HepG2 (cell line): ENCODE results near the gene EGF. TPM values are rescaled to one million over a fixed set of nuclear protein-coding genes. Genes with fewer than 3 reads are reported as not detected.

ENCODE experiments used
- ATAC-seq: fragments of 200-7000 bp; cut with Tn5 transposase; 3 replicates; pipeline ENCODE4 v1.9.1; 2020; ENCODE audit warnings: mild to moderate bottlenecking, moderate library complexity
- BruUV-seq: library from RNA; stranded (reverse); fragments of 400-500 nt; replicated peaks from 2 replicates; lab custom pipeline; 2021; lab: Mats Ljungman, UMichigan
- CTCF ChIA-PET: fragments of 300-600 bp; formaldehyde crosslinking; extraction: SDS; loops from one replicate; lab custom pipeline; 2021; ENCODE audit warnings: low total read pairs, inconsistent platforms, low intra/inter-chr PET ratio; lab: Yijun Ruan, JAX
- POLR2A ChIA-PET: fragments of 350-600 bp; sonication (Branson Sonifier 250); formaldehyde crosslinking; loops from one replicate; lab custom pipeline; 2020; ENCODE audit warnings: antibody characterized with exemption, inconsistent platforms; lab: Yijun Ruan, JAX
- DNase-seq: peaks from one replicate; pipeline ENCODE4 v3.0.0-alpha.2; 2015; ENCODE audit warnings: low spot score
- FAIRE-seq: peaks from 3 replicates; lab custom pipeline; 2011; peaks lifted over from hg19 to GRCh38; lab: Jason Lieb, UNC
- H2AFZ ChIP-seq: one replicate; pipeline ENCODE4 v1.6.1; 2011; ENCODE audit warnings: low read length, inconsistent platforms
- H3K27ac ChIP-seq: fragments of 300-600 bp; 3 replicates; pipeline ENCODE4 v1.8.0; 2011; ENCODE audit warnings: mixed run types, mild to moderate bottlenecking, mixed read lengths, low read length, inconsistent platforms; ENCODE audit not compliant: insufficient read depth; ENCODE audit errors: extremely low read length
- H3K27me3 ChIP-seq, 2 experiments: fragments of 200-600 bp in 1 of 2; 2 replicates in 1 of 2; 3 replicates in 1 of 2; pipeline versions ENCODE4 v1.6.0 to v1.8.0; 2011; ENCODE audit warnings: low read length in 2 of 2, mild to moderate bottlenecking in 2 of 2, moderate library complexity in 2 of 2, inconsistent platforms in 1 of 2; ENCODE audit not compliant: insufficient read depth in 2 of 2, control insufficient read depth in 1 of 2
- H3K36me3 ChIP-seq, 2 experiments: fragments of 200-600 bp in 1 of 2; replicated peaks in 1 of 2; 2 replicates in 1 of 2; 3 replicates in 1 of 2; pipeline versions ENCODE4 v1.5.1 to v1.8.0; 2011; ENCODE audit warnings: low read length in 2 of 2, inconsistent platforms in 1 of 2; ENCODE audit not compliant: insufficient read depth in 2 of 2, control insufficient read depth in 1 of 2
- H3K4me1 ChIP-seq: 2 replicates; pipeline ENCODE4 v1.5.1; 2012; ENCODE audit warnings: low read length, inconsistent platforms; ENCODE audit not compliant: insufficient read depth
- H3K4me2 ChIP-seq: 2 replicates; pipeline ENCODE4 v1.6.0; 2011; ENCODE audit warnings: low read depth, low read length, inconsistent platforms
- H3K4me3 ChIP-seq, 3 experiments: fragments of 200-600 bp in 1 of 3; sonication (generic), shearing (Covaris generic) in 1 of 3; replicated peaks in 1 of 3; 2 replicates each; pipeline ENCODE4 v1.5.1; 2011 to 2016; ENCODE audit warnings: low read length in 3 of 3, inconsistent platforms in 2 of 3, low read depth in 2 of 3, mild to moderate bottlenecking in 2 of 3, control low read depth in 1 of 3, mixed read lengths in 1 of 3; ENCODE audit not compliant: insufficient read depth in 1 of 3
- H3K79me2 ChIP-seq: one replicate; pipeline ENCODE4 v1.6.1; 2011; ENCODE audit warnings: low read length, inconsistent platforms; ENCODE audit not compliant: insufficient read depth
- H3K9ac ChIP-seq: 2 replicates; pipeline ENCODE4 v1.6.0; 2011; ENCODE audit warnings: mild to moderate bottlenecking, low read depth, low read length, inconsistent platforms; ENCODE audit not compliant: insufficient read depth
- H3K9me3 ChIP-seq: 2 replicates; pipeline ENCODE4 v1.5.1; 2012; ENCODE audit warnings: mild to moderate bottlenecking, low read length
- H4K20me1 ChIP-seq: 2 replicates; pipeline ENCODE4 v1.6.0; 2011; ENCODE audit warnings: inconsistent platforms, mild to moderate bottlenecking, low read length, moderate library complexity; ENCODE audit not compliant: insufficient read depth
- GLMP ChIP-seq: sonication (generic); formaldehyde crosslinking; IDR thresholded peaks from 2 replicates; pipeline ENCODE4 v1.9.0; 2021; ENCODE audit warnings: missing genetic modification reagents, mild to moderate bottlenecking, borderline replicate concordance
- IRF1 ChIP-seq: sonication (generic); formaldehyde crosslinking; IDR thresholded peaks from 2 replicates; pipeline ENCODE4 v1.4.0; 2020; ENCODE audit warnings: low read depth, mild to moderate bottlenecking, missing genetic modification reagents
- NKX3-1 ChIP-seq: sonication (generic); formaldehyde crosslinking; IDR thresholded peaks from 2 replicates; pipeline ENCODE4 v1.5.0; 2020; ENCODE audit warnings: missing genetic modification reagents
- PHF21A ChIP-seq: sonication (generic); formaldehyde crosslinking; IDR thresholded peaks from 2 replicates; pipeline ENCODE4 v1.5.0; 2020; ENCODE audit warnings: mild to moderate bottlenecking, missing genetic modification reagents
- RBM39 ChIP-seq: fragments of 200-400 bp; formaldehyde crosslinking; IDR thresholded peaks from one replicate; pipeline ENCODE4 v1.6.1; 2018; ENCODE audit warnings: antibody characterized with exemption, mild to moderate bottlenecking, low read depth, low read length; ENCODE audit not compliant: poor library complexity, severe bottlenecking
- ZBTB4 ChIP-seq: sonication (generic); formaldehyde crosslinking; IDR thresholded peaks from 2 replicates; pipeline ENCODE4 v1.4.0; 2020; ENCODE audit warnings: missing genetic modification reagents, mild to moderate bottlenecking, borderline replicate concordance
- ZNF335 ChIP-seq: sonication (generic); formaldehyde crosslinking; IDR thresholded peaks from 2 replicates; pipeline ENCODE4 v1.4.0; 2020; ENCODE audit warnings: missing genetic modification reagents
- ZNF382 ChIP-seq: sonication (generic); formaldehyde crosslinking; IDR thresholded peaks from 2 replicates; pipeline ENCODE4 v1.5.0; 2020; ENCODE audit warnings: missing genetic modification reagents, mild to moderate bottlenecking, borderline replicate concordance
- ZNF605 ChIP-seq: sonication (generic); formaldehyde crosslinking; IDR thresholded peaks from 2 replicates; pipeline ENCODE4 v1.8.0; 2022; ENCODE audit warnings: mild to moderate bottlenecking, missing genetic modification reagents
- WGBS: methylation state at CpG from one replicate; pipeline ENCODE4 v1.1.6; 2017; ENCODE audit warnings: low lambda C conversion rate; 5-methylcytosine and 5-hydroxymethylcytosine counted together
- in situ Hi-C: cut with HindIII; loops from 2 replicates; pipeline ENCODE4 v1.10.0; 2017; ENCODE audit warnings: low pct_unique_long_range_greater_than_20kb; ENCODE audit not compliant: extremely low pct_ligation_motif_present
- intact Hi-C: fragments of 100-400 bp; cut with micrococcal nuclease; formaldehyde crosslinking; loops from one replicate; pipeline ENCODE4 v1.10.0; 2022; ENCODE audit not compliant: unreplicated experiment
- polyA plus RNA-seq, 8 experiments: library from polyadenylated mRNA; depleted of rRNA in 3 of 8; stranded (reverse) in 7 of 8; unstranded in 1 of 8; fragments of >200 nt; fragmentation: Illumina TruSeq in 4 of 8; extraction: Trizol in 4 of 8; gene quantifications; 2 replicates each; pipeline versions ENCODE4 v1.2.1 to v1.2.3, GENCODE V29; 2011 to 2016; ENCODE audit warnings: low read depth in 4 of 8, missing spikeins in 1 of 8, mixed read lengths in 1 of 8; ENCODE audit not compliant: insufficient read depth in 1 of 8
- total RNA-seq, 5 experiments: library from RNA; depleted of rRNA; stranded (reverse); fragments of >200 nt; fragmentation: Illumina TruSeq; extraction: Trizol; gene quantifications; 2 replicates each; pipeline ENCODE4 v1.2.3, GENCODE V29; 2016; ENCODE audit warnings: low read depth in 1 of 5
- TF ChIP-seq, protein P1 (sequence below): sonication (generic); formaldehyde crosslinking; IDR thresholded peaks from 2 replicates; pipeline ENCODE4 v1.5.1; 2020; ENCODE audit warnings: mild to moderate bottlenecking, missing genetic modification reagents, moderate library complexity

Gene EGF
- total and polyA plus RNA-seq, 2 of the 13 experiments (the other 11 are each of a cell fraction or from before 2014, with no cell fraction given): 0.07 to 0.08 TPM

DNA sequence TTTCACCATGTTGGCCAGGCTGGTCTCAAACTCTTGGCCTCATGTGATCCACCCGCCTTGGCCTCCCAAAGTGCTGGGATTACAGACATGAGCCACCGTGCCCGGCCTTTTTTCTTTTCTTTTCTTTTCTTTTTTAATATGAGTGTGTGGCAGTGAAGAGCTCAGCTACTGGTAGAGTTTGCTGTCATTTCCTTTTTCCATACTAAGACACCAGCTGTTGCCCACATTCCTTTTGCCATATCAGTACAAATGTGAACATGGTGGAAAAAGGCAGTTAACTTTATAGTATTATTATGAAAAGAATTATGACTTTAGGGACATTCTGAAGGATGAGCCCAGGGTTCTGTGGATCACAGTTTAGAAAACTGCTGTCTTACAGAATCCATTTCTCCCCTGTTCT is 69.8 kb downstream of the EGF start (continued):
- TF ChIP-seq ZBTB4: no peak
- no peak for TF ChIP-seq PHF21A (CRISPR knock-in tag)
- no peak for TF ChIP-seq ZNF605 (CRISPR knock-in tag)
- TF ChIP-seq GLMP (CRISPR knock-in tag): no peak
- TF ChIP-seq ZNF382 (CRISPR knock-in tag): no peak

- Histone ChIP-seq H3K4me2 (no peak overlapping the region), H3K9me3 (no peaks in the 10 kb centered on the region), H4K20me1 (no peaks in the 10 kb centered on the region), H3K79me2 (no peaks in the 10 kb centered on the region), H3K27me3 (0 out of 5 replicates have a peak, but pooled peaks cover 0 to 2% of the 10 kb centered on the region in 2 experiments), H2AFZ (no peak overlapping the region), H3K4me3 (no peak overlapping the region), H3K4me1 (no peaks in the 10 kb centered on the region), H3K9ac (no peak overlapping the region), H3K27ac (no peak overlapping the region), H3K36me3 (no peaks in the 10 kb centered on the region)
- ChIA-PET CTCF (no interaction called here), POLR2A (no interaction called here)
- ATAC-seq (no peak), FAIRE-seq (no peak), DNase-seq (no peak)
- no TSS peak for BruUV-seq
- 44% methylated on average over 4 of the region's 4 CpGs for WGBS
- intact Hi-C loops (no loop called here), in situ Hi-C loops (no loop called here)
- no peak for TF ChIP-seq RBM39
- TF ChIP-seq, protein P1, sequence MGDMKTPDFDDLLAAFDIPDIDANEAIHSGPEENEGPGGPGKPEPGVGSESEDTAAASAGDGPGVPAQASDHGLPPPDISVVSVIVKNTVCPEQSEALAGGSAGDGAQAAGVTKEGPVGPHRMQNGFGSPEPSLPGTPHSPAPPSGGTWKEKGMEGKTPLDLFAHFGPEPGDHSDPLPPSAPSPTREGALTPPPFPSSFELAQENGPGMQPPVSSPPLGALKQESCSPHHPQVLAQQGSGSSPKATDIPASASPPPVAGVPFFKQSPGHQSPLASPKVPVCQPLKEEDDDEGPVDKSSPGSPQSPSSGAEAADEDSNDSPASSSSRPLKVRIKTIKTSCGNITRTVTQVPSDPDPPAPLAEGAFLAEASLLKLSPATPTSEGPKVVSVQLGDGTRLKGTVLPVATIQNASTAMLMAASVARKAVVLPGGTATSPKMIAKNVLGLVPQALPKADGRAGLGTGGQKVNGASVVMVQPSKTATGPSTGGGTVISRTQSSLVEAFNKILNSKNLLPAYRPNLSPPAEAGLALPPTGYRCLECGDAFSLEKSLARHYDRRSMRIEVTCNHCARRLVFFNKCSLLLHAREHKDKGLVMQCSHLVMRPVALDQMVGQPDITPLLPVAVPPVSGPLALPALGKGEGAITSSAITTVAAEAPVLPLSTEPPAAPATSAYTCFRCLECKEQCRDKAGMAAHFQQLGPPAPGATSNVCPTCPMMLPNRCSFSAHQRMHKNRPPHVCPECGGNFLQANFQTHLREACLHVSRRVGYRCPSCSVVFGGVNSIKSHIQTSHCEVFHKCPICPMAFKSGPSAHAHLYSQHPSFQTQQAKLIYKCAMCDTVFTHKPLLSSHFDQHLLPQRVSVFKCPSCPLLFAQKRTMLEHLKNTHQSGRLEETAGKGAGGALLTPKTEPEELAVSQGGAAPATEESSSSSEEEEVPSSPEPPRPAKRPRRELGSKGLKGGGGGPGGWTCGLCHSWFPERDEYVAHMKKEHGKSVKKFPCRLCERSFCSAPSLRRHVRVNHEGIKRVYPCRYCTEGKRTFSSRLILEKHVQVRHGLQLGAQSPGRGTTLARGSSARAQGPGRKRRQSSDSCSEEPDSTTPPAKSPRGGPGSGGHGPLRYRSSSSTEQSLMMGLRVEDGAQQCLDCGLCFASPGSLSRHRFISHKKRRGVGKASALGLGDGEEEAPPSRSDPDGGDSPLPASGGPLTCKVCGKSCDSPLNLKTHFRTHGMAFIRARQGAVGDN (CRISPR knock-in tag): no peak
- TF ChIP-seq NKX3-1 (CRISPR knock-in tag): no peak
- no peak for TF ChIP-seq IRF1
- no peak for TF ChIP-seq ZNF335
These were observed 73.6 kb downstream of the EGF start for GRCh38 chr4:109985993-109986974.
